ENCODE results near the gene LY6G5C.

GRCh38 chr6:31630177-31630934 lies 50.5 kb downstream of the LY6G5C start:
- no peak for TF ChIP-seq CTCF (conservative IDR thresholded peaks at IDR 0.05)
- no peak for TF ChIP-seq EZH2 (IDR thresholded peaks at IDR 0.05; ENCODE audit: low read depth)

Data from PC-9 (cell line).